Cardiac muscle cell (in vitro differentiated cells and primary cell): Measurements from ENCODE around the gene ARFRP1. TPM values are rescaled to one million over a fixed set of nuclear protein-coding genes. Genes with fewer than 3 reads are reported as not detected.

ENCODE experiments used
- DNase-seq, 2 donors: peaks; one replicate each; pipeline versions ENCODE4 v3.0.0 to v3.0.0-alpha.2; 2010 to 2017; ENCODE audit warnings: low read depth in 1 of 2, low spot score in 1 of 2
- H3K27ac ChIP-seq: fragments of 200-600 bp; sonication (generic); 2 replicates; pipeline ENCODE4 v1.5.1; 2016
- H3K27me3 ChIP-seq: fragments of 200-600 bp; sonication (generic); 2 replicates; pipeline ENCODE4 v1.6.0; 2016; ENCODE audit warnings: control low read depth
- H3K36me3 ChIP-seq: fragments of 200-600 bp; sonication (generic); 2 replicates; pipeline ENCODE4 v1.5.1; 2016; ENCODE audit warnings: control low read depth
- H3K4me1 ChIP-seq: fragments of 200-600 bp; sonication (generic); 2 replicates; pipeline ENCODE4 v1.8.1; 2017; ENCODE audit warnings: low read depth, mild to moderate bottlenecking, mixed run types
- H3K4me3 ChIP-seq: fragments of 200-600 bp; sonication (generic); 2 replicates; pipeline ENCODE4 v1.5.1; 2016; ENCODE audit warnings: mild to moderate bottlenecking
- H3K9me3 ChIP-seq: fragments of 200-600 bp; sonication (generic); 2 replicates; pipeline ENCODE4 v1.5.1; 2017; ENCODE audit warnings: low read depth, mild to moderate bottlenecking, control low read depth
- CTCF ChIP-seq: IDR thresholded peaks from 2 replicates; pipeline ENCODE4 v1.5.1; 2012; ENCODE audit warnings: low read depth, mild to moderate bottlenecking, low read length
- polyA plus RNA-seq: library from polyadenylated mRNA; unstranded; fragments of >200 nt; fragmentation: Nextera tagmentation; extraction: Ambion mirVana; gene quantifications from 2 replicates; pipeline ENCODE4 v1.2.1, GENCODE V29; 2016
- total RNA-seq: library from RNA; depleted of rRNA; stranded (reverse); fragments of >200 nt; gene quantifications from 2 replicates; pipeline ENCODE4 v1.2.3, GENCODE V29; 2016

ARFRP1 gene
- total and polyA plus RNA-seq, 2 experiments from 2014 or later, result 61.3 to 85.1 TPM

- DNase-seq, result no peak
- no peak for TF ChIP-seq CTCF
- H3K9me3 ChIP-seq, result no peaks in the 10 kb centered on the region
- peaks cover 24% of the 10 kb centered on the region for H3K36me3 ChIP-seq
- no peaks in the 10 kb centered on the region for H3K27me3 ChIP-seq
- H3K4me3 ChIP-seq, result peak overlapping the region; percentile 87
- peak overlapping the region; percentile 91 for H3K27ac ChIP-seq
- H3K4me1 ChIP-seq, result peaks cover 12% of the 10 kb centered on the region
Observed at GRCh38 chr20:63706027-63706695, 1.6 kb downstream of the ARFRP1 start.

GRCh38 chr20:63705232-63706026 lies 2.3 kb downstream of the ARFRP1 start:
- no peaks in the 10 kb centered on the region for H3K27me3 ChIP-seq
- no peak overlapping the region for H3K27ac ChIP-seq
- TF ChIP-seq CTCF, result no peak
- DNase-seq, result no peak
- peaks cover 12% of the 10 kb centered on the region for H3K4me1 ChIP-seq
- no peak overlapping the region for H3K4me3 ChIP-seq
- H3K9me3 ChIP-seq, result no peaks in the 10 kb centered on the region
- H3K36me3 ChIP-seq, result peaks cover 22% of the 10 kb centered on the region

- DNase-seq, result no peak
- no peak for TF ChIP-seq CTCF
- no peak overlapping the region for H3K27ac ChIP-seq
- no peak overlapping the region for H3K4me3 ChIP-seq
- H3K9me3 ChIP-seq, result no peaks in the 10 kb centered on the region
- no peaks in the 10 kb centered on the region for H3K27me3 ChIP-seq
- peaks cover 12% of the 10 kb centered on the region for H3K4me1 ChIP-seq
- peaks cover 18% of the 10 kb centered on the region for H3K36me3 ChIP-seq
Observed at GRCh38 chr20:63704749-63705117, 3.0 kb downstream of the ARFRP1 start.

GRCh38 chr20:63703976-63704748 lies 3.6 kb downstream of the ARFRP1 start:
- H3K4me3 ChIP-seq, result no peak overlapping the region

More at GRCh38 chr20:63703976-63704748, 3.6 kb downstream of the ARFRP1 start:
- Histone ChIP-seq H3K9me3 (no peaks in the 10 kb centered on the region), H3K27ac (no peak overlapping the region), H3K4me1 (peaks cover 11% of the 10 kb centered on the region), H3K27me3 (no peaks in the 10 kb centered on the region), H3K36me3 (peaks cover 18% of the 10 kb centered on the region)
- no peak for DNase-seq
- no peak for TF ChIP-seq CTCF
